ENCODE measurements around the gene CNTN4. TPM values are rescaled to one million over a fixed set of nuclear protein-coding genes. Genes with fewer than 3 reads are reported as not detected.

The CNTN4 gene
- total and polyA plus RNA-seq, 2 donors (not counting 3 experiments of a cell fraction or from before 2014, with no cell fraction given) = not detected

DNA sequence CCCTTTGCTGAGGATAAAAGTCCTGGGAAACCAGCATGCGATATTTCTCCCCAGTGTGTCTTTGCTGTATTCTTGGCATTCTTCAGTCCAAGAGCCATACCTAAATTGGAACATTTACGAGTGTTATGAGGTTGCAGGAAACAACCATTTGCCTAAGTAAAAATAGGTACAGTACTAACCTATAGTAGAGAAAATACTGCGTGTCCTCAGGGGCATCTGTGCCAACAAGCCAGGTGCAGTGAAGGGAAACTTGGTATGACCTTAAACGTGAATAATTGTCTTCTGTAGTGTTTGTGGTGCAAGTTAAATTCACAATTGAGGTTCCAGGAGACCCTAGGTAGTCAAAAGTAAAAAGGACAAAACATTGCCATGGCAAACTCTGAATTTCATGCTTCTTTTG lies 999.3 kb downstream of the CNTN4 start:
- Histone ChIP-seq H2AFZ (ENCODE audit: low read depth, low read length) (no peak overlapping the region), H3K9ac (replicated peaks; ENCODE audit: extremely low read depth, insufficient read depth, low read length) (no peak overlapping the region), H3K4me2 (ENCODE audit: insufficient read depth, low read length) (no peak overlapping the region), H3K9me3 (replicated peaks; ENCODE audit: control insufficient read depth, insufficient read depth, low read length) (no peaks in the 10 kb centered on the region), H4K20me1 (replicated peaks; ENCODE audit: control insufficient read depth, extremely low read depth, insufficient read depth, low read length) (no peaks in the 10 kb centered on the region), H3K4me3 (replicated peaks in 1 of 3; ENCODE audit: insufficient read depth in 1 of 3, low read depth in 1 of 3, low read length in 3 of 3) (no peak overlapping the region), H3K79me2 (ENCODE audit: control insufficient read depth, insufficient read depth, low read length) (no peaks in the 10 kb centered on the region), H3K9me1 (replicated peaks; ENCODE audit: control insufficient read depth, extremely low read depth, insufficient read depth, low read length) (no peaks in the 10 kb centered on the region), H3K36me3 (ENCODE audit: control insufficient read depth in 2 of 2, extremely low read depth in 1 of 2, insufficient read depth in 2 of 2, low read length in 2 of 2) (no peaks in the 10 kb centered on the region), H3K27ac (ENCODE audit: insufficient read depth, low read depth, low read length) (no peak overlapping the region), H3K27me3 (ENCODE audit: control insufficient read depth in 2 of 2, insufficient read depth in 2 of 2, low read length in 2 of 2) (no peaks in the 10 kb centered on the region), H3K4me1 (ENCODE audit: control insufficient read depth, extremely low read depth, insufficient read depth, low read length) (no peaks in the 10 kb centered on the region)
- DNase-seq (ENCODE audit: low read depth, low spot score) = no peak
- intact Hi-C loops (cut with micrococcal nuclease) = no loop called here
- POLR2A ChIA-PET = no interaction called here
- TF ChIP-seq FOS (IDR thresholded peaks at IDR 0.05; ENCODE audit: borderline replicate concordance, insufficient read depth, low read length) (no peak), POLR2AphosphoS5 (IDR thresholded peaks at IDR 0.05; ENCODE audit: insufficient read depth, low read depth, low read length) (no peak), POLR2A (IDR thresholded peaks at IDR 0.05; ENCODE audit: low read depth, low read length) (no peak), MYC (IDR thresholded peaks at IDR 0.05; ENCODE audit: low read depth, low read length) (no peak), GATA2 (IDR thresholded peaks at IDR 0.05; ENCODE audit: insufficient read depth, insufficient read length, low read depth, low read length) (no peak), EZH2 (IDR thresholded peaks at IDR 0.05; ENCODE audit: borderline replicate concordance, low read depth, low read length, severe bottlenecking) (no peak), JUN (IDR thresholded peaks at IDR 0.05; ENCODE audit: borderline replicate concordance, insufficient read depth, insufficient read length, low read depth) (no peak)
- TF ChIP-seq, protein P1, sequence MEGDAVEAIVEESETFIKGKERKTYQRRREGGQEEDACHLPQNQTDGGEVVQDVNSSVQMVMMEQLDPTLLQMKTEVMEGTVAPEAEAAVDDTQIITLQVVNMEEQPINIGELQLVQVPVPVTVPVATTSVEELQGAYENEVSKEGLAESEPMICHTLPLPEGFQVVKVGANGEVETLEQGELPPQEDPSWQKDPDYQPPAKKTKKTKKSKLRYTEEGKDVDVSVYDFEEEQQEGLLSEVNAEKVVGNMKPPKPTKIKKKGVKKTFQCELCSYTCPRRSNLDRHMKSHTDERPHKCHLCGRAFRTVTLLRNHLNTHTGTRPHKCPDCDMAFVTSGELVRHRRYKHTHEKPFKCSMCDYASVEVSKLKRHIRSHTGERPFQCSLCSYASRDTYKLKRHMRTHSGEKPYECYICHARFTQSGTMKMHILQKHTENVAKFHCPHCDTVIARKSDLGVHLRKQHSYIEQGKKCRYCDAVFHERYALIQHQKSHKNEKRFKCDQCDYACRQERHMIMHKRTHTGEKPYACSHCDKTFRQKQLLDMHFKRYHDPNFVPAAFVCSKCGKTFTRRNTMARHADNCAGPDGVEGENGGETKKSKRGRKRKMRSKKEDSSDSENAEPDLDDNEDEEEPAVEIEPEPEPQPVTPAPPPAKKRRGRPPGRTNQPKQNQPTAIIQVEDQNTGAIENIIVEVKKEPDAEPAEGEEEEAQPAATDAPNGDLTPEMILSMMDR (IDR thresholded peaks at IDR 0.05; ENCODE audit: extremely low read depth in 1 of 2, insufficient read depth in 1 of 2, low read depth in 1 of 2, low read length in 2 of 2) = no peak
- TF ChIP-seq, protein P2, sequence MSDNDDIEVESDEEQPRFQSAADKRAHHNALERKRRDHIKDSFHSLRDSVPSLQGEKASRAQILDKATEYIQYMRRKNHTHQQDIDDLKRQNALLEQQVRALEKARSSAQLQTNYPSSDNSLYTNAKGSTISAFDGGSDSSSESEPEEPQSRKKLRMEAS (IDR thresholded peaks at IDR 0.05; ENCODE audit: insufficient read depth, insufficient read length) = no peak
- no TSS peak for BruUV-seq (replicated peaks)
- dilution Hi-C loops (cut with MboI; ENCODE audit: extremely low pct_ligation_motif_present, low sequenced_read_pairs) = no loop called here
- CTCF ChIA-PET = no interaction called here
- no peak for FAIRE-seq

Measured in endothelial cell of umbilical vein (primary cell).